WTC11 (cell line): ENCODE data around the gene ECHS1.

Experiments
- TF ChIP-seq, protein P1 (sequence below): fragments of 200-600 bp; IDR thresholded peaks from 2 replicates; pipeline ENCODE4 v1.8.0; 2022; ENCODE audit warnings: antibody characterized with exemption
- TF ChIP-seq, protein P2 (sequence below): sonication (generic); formaldehyde crosslinking; IDR thresholded peaks from 2 replicates; pipeline ENCODE4 v1.8.1; 2022; ENCODE audit warnings: mild to moderate bottlenecking, missing genetic modification reagents, moderate library complexity, borderline replicate concordance
- TF ChIP-seq, protein P3 (sequence below): sonication (generic); formaldehyde crosslinking; IDR thresholded peaks from 2 replicates; pipeline ENCODE4 v1.8.1; 2023; ENCODE audit warnings: mild to moderate bottlenecking, moderate library complexity, missing genetic modification reagents
- TF ChIP-seq, protein P4 (sequence below): sonication (generic); formaldehyde crosslinking; IDR thresholded peaks from 2 replicates; pipeline ENCODE4 v1.8.1; 2022; ENCODE audit warnings: low read depth, mild to moderate bottlenecking, moderate library complexity, missing genetic modification reagents, borderline replicate concordance

DNA sequence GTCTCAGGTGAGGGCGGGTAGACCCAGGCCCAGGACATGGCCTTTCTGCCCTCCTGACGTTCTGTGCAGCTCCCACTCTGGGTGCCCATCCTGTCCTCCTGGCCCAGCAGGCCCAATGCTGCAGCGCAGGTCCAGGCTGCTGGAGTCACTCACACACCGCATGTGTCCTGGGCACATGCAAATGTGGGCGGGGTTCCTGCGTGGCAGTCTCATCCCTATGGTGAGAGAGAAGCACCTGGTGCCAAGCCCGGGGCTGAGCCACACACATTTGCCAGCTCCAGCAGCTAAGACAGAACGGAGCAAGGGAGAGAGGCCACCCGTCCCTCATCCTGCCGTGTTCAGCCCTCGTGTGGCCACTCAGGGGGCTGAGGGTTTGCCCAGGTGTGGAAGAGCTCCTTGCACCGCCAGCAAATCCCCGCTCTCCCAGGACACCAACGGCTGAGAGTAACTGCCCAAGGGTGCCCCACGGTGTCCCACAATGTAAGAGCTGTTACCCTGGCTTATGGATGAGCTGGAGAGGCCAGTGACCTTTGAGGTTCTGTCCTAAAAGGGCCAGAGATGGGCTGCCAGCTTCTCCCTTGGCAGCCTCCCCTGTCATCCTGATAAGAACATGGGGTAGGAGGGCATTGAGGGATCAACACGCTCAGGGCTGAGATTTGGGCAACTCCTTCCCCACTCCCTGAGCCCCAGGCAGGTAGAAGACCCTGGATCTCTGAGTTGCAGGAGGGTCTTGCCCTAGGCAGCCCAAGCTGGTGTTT, 19.8 kb downstream of the ECHS1 start:
- TF ChIP-seq, protein P1, sequence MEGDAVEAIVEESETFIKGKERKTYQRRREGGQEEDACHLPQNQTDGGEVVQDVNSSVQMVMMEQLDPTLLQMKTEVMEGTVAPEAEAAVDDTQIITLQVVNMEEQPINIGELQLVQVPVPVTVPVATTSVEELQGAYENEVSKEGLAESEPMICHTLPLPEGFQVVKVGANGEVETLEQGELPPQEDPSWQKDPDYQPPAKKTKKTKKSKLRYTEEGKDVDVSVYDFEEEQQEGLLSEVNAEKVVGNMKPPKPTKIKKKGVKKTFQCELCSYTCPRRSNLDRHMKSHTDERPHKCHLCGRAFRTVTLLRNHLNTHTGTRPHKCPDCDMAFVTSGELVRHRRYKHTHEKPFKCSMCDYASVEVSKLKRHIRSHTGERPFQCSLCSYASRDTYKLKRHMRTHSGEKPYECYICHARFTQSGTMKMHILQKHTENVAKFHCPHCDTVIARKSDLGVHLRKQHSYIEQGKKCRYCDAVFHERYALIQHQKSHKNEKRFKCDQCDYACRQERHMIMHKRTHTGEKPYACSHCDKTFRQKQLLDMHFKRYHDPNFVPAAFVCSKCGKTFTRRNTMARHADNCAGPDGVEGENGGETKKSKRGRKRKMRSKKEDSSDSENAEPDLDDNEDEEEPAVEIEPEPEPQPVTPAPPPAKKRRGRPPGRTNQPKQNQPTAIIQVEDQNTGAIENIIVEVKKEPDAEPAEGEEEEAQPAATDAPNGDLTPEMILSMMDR: no peak
- TF ChIP-seq, protein P2, sequence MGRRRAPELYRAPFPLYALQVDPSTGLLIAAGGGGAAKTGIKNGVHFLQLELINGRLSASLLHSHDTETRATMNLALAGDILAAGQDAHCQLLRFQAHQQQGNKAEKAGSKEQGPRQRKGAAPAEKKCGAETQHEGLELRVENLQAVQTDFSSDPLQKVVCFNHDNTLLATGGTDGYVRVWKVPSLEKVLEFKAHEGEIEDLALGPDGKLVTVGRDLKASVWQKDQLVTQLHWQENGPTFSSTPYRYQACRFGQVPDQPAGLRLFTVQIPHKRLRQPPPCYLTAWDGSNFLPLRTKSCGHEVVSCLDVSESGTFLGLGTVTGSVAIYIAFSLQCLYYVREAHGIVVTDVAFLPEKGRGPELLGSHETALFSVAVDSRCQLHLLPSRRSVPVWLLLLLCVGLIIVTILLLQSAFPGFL (CRISPR knock-in tag): no peak
- TF ChIP-seq, protein P3, sequence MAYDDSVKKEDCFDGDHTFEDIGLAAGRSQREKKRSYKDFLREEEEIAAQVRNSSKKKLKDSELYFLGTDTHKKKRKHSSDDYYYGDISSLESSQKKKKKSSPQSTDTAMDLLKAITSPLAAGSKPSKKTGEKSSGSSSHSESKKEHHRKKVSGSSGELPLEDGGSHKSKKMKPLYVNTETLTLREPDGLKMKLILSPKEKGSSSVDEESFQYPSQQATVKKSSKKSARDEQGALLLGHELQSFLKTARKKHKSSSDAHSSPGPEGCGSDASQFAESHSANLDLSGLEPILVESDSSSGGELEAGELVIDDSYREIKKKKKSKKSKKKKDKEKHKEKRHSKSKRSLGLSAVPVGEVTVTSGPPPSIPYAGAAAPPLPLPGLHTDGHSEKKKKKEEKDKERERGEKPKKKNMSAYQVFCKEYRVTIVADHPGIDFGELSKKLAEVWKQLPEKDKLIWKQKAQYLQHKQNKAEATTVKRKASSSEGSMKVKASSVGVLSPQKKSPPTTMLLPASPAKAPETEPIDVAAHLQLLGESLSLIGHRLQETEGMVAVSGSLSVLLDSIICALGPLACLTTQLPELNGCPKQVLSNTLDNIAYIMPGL (CRISPR knock-in tag): no peak
- TF ChIP-seq, protein P4, sequence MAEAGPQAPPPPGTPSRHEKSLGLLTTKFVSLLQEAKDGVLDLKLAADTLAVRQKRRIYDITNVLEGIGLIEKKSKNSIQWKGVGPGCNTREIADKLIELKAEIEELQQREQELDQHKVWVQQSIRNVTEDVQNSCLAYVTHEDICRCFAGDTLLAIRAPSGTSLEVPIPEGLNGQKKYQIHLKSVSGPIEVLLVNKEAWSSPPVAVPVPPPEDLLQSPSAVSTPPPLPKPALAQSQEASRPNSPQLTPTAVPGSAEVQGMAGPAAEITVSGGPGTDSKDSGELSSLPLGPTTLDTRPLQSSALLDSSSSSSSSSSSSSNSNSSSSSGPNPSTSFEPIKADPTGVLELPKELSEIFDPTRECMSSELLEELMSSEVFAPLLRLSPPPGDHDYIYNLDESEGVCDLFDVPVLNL: no peak
